GF-D8 (cell line): Measurements from ENCODE around the gene UNC5CL.

Source experiments
- DNase-seq: peaks from one replicate; lab custom pipeline; 2025; lab: John Stamatoyannopoulos, UW

The UNC5CL gene

DNA sequence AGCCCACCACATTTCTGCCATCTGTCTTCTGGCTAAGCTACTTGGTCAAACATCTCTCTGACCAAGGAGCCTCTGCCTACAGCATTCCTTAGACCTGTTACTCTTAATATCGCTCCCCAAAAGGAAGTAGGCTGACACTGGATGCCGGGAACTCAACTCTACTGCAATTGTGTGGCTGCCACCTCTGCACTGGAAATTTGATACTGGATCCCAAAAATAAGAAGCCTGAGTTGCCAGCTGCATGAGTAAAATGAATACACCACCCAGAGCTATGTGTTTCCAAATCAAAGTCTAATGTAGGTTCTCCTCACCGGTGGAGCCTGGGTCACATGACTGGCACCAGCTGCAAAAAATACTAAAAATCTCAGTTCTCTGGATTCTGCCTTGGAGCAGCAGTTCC, 36.9 kb downstream of the UNC5CL start:
- DNase-seq: no peak

DNA sequence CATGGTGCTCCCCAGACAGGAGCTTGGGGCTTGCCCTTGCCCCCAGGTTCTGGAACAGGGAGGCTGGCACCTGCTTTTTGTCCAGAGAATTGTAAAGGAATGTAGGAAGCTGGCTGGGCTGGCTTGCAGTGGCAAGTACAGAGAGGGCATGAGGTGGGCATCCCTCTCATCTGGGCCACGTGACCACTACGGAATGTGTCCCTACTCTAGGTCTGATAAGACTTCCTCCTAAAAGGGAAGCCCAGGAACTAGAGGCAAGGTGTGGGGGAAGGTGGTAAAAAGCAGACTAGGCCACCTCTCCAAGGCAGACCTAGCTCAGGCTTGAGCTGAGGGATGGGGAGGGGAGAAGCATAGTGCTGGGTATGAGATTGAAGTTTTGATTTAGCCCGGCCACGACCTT, 38.8 kb downstream of the UNC5CL start:
- no peak for DNase-seq

DNA sequence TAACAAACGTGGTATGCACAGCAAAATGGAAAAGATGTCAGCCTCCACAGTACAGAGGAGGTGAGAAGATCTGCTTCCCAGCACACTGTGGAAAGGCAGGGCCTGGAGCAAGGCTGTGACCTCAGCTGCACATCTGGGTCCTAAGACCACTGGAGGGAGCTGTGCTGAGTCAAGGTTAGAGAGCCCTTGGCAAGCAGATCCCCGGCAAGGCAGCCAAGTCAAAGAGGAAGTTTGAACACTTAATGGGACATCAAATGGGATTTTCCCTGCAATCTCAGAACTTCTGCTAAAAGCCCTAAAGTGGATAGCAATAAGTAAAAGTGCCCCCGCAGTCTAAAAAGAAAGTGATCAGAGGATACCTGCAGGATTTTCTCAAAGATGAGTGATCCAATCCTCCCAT, 39.5 kb downstream of the UNC5CL start:
- DNase-seq: peak; percentile 13

DNA sequence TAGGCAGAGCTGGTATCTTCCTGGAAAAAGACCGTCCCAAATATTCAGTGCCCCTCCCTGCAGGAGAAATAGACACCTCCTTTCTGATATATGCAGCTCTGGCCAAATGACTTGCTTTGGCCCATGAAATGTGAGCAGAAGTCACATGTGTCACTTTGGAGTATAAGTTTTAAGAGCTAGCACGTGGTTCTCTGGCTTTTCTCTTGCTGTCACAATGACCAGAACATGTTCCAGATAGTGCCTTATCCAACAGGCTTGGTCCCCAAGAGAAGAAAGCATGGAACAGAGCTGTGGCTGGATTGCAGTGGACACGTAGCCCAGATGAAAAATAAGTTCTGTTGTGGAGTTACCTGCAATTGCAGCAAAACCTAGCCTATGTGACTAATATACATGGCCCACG, 40.4 kb downstream of the UNC5CL start:
- DNase-seq: no peak

DNA sequence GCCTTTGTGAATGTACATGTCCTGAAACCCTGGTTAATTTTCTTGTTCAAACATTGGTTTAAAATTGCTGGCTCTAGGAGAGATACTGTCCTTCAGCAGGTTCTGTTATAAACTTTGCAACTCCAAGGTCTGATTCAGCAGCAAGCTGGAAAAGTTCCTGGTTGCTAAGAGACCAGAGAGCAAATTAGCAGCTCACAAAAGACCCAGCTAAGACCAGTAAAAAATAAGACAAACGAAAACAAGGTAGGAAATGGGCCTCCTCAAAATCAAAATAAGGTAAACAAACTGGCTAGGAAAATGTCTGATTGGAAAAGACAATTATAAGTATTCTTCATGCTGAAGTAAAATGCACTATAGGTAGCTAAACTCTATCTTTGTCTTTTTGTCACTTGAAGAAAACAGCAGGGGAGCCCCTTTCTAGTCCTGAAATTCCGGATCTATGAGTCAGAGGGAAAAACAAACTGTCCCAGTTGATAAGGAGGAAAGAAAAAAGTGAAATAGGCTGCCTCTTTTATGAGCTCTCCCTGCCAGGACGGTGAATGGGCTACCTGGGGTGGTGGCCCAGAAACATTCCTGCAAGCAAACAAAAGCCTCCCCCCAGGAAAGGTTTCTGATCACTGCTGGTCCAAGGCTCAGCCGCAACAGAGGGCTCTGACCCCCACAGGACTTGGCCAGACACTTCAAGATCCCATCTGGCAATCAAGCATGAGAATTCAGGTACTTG, 41.6 kb downstream of the UNC5CL start:
- DNase-seq: no peak

DNA sequence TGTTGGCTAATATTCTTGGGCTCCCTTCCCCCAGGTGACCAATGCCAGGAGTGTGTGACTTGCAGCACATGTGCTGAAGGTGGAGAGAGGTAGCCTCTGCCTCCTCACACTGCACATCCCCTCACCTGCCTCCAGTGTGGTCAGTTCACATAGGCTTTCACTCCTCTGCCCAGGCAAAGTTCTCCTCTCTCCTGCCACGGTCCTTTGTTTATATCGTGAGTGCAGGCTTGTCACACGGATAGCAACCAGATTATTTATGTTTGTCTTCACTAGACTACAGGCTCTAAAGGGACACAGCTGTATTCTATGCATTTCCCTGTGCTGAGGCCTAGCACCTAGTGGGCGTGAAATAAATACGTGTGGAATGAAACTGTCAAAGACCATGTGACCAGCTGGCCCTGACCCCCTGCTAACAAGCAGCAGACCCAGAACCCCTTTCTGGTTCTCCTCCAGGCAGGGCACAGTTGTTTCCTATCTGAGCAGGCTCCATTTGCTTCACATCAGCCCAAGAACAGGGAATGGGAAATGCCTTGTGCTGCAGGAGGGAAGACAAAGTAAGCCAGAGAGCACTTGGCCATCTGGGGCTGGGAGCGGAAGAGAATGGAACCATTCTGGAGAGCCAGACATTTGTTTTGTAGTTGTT, 42.3 kb downstream of the UNC5CL start:
- no peak for DNase-seq

DNA sequence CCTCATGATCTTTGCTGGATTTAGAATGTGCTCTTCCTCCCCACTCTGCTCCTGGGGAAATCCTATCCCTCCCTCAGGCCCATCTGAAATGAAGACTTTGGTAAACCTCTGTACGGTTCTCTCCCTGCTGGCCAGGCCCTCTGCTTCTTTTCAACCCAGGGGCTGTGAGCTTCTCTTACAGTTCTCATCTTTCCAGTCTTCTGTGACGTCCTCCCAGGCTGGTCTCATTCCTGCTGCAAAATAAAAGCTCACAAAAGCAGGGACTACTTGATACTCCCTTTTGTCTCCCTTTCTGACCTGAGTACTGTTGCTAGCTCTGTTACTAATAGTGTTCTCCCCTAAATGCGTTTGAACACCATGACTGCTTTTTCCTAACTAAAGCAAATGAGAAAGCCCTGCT, 46.3 kb downstream of the UNC5CL start:
- no peak for DNase-seq

DNA sequence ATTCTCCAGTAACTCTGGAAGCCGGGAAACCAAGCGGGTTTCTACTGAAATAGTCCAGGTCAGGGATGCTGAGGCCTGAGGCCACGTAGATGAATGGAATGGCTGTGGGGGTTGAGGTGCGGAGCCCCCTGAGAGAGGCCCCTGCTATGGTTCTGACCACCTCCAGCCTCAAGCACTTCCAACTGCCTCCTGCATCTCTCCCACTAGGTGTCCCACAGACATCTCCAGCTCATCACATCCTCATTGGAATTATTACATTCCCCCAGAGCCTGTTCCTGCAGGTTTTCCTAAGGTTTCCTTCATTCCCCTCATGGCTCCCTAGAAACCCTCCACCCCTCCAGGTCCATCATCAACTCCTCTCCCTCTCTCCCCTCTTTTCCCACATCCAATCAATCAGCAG, 48.7 kb downstream of the UNC5CL start:
- DNase-seq: no peak

DNA sequence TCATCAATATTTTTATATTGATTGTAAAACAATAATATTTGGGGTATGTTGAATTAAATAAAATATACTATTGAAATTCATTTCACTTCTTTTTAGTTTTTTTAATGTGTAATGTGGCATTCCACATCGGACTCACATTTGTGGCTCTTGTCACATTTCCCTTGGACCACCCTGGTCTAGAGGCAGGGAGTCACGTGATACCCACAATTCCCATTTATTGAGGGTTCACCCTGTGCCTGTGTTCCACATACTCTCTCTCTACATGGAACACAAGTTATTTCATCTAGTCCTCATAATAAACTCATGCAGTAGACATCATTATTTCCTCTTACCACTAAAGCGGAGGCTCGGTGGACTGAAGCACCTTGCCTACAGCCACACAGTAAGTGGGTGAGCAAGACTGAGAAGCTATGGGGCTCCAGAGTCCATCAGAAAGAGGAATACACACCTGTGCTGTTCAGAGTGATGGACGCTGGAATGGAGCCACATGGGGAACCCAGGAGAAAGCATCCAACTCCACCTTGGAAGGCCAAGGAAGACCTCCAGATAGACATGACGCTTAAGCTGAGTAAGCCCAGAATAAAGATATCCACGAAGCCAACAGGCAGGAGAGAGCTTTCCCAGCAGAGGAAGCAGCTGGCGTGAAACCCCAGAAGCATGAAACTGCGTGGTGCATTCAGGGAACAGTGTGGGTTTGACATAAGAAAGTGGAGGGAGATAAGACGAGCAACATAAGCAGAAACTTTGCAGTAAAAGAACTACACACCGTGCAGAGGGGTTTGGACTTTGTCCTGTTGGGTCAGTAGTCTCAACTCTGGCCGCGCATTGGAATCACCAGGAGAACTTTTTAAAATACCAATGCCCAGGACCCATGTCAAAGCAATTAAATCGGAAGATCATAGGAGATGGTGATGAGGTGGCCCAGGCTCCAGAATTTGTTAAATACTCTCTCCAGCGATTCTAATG, 49.5 kb downstream of the UNC5CL start:
- DNase-seq: no peak

DNA sequence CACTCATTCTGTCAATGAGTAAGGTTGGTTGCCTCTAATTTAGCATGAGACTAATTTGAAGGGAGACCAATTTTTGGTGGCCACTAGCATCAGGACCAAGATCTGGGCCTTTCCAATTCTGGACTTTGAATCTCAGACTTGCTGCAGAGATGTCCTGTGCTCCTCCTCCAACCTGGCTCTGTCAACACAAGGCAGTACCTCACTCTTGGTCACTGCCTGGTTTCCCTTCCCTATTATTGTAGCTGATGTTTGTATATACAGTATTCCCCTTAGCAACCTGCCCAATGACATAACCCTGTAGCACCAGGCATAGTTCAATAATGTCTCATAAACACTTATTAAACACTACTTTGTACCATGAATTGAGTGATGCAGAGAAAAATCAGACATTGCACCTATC, 50.4 kb downstream of the UNC5CL start:
- no peak for DNase-seq

DNA sequence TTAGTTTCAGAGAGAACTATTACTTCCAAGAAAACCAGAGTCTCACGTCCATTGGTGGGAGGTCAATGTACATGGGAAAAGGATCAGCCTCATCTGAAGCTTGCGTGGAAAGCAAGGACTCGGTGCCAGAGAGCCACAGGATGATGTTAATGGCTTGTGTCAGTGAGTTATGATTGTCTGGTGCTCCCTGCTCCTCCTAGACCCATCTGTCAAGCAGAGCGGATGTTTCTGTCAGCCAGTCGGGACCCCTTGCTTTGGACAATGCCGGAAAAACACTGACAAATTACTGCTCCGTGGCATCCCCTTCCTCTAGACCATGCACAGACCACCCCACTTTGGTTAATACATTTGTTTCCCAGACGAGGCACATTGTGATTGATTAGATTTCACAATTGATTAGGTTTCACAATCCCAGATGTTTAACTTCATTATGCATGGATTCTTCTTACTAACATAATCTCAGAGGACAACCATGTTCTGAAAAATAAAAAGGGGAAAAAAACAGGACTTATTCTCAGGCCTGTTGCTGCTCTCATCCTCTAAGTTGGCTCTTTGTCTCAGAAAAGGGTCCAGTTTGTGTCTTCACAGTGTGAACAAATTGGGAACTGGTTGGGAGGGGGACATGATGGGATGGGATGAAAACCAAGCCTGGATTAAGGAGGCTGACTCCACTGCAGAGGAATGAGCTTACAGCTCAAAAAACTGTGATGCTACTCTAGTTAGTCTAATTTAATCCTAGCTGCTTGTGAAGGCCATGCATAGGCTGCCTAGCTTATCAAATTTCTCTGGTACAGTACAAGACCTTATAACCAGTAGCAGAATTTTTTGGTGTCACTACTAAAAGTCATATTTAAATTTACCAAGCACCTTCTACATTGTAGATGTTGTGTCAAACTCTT, 51.9 kb downstream of the UNC5CL start:
- no peak for DNase-seq

DNA sequence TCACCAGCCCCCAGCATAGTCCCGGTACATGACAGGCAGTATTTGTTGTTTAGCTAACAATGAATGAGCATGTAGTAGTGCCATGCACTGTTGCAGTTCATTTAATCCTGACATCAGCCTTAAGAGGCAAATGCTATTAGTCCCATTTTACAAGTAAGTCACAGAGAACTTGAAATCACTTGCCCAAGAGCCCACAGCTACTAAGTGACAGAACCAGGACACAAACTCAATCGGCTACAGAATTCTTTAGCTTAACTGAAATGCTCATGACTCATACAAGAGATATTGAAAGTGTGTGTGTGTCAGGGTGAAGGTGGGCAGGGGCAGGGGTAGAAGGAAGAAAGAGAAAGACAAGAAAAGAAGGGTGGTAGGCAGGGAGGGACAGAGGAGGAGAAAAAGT, 52.7 kb downstream of the UNC5CL start:
- DNase-seq: no peak

DNA sequence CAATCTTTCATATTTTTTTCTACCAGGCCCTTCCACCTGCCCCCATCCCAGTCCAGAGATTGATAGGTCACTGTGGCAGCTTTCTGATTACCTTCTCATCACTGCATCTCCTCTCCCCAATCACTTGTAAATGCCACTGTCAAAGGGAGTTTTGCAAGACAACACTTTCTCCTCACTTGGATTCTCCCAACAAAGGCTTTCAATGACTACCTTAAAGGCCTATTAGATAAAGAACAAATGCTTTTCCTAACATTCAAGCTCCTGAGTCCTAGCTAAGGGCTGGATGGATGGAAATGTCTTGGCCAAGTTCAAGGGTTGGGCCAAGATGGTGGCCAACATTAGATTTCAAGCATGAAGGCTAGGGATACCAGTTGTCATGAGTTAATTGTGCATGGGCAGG, 55.3 kb downstream of the UNC5CL start:
- DNase-seq: no peak

DNA sequence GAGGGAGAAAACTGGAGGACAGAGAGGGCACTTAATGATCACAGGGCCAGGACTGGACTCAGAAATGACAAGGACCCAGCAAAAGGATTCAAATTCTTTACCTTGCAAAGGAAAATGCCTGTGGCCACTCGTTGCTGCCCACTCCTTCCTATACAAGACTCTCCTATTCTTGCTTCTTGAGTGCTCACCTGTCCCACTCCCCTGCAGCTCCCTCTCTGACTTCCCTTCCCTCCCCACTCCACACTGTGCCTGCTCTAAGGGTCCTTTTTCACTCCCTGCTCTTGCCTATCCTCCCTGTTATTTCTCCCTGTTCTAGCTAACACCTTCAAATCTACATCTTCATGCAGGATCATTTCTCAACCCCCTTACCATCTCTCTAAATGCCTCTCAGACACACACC, 56.1 kb downstream of the UNC5CL start:
- no peak for DNase-seq

DNA sequence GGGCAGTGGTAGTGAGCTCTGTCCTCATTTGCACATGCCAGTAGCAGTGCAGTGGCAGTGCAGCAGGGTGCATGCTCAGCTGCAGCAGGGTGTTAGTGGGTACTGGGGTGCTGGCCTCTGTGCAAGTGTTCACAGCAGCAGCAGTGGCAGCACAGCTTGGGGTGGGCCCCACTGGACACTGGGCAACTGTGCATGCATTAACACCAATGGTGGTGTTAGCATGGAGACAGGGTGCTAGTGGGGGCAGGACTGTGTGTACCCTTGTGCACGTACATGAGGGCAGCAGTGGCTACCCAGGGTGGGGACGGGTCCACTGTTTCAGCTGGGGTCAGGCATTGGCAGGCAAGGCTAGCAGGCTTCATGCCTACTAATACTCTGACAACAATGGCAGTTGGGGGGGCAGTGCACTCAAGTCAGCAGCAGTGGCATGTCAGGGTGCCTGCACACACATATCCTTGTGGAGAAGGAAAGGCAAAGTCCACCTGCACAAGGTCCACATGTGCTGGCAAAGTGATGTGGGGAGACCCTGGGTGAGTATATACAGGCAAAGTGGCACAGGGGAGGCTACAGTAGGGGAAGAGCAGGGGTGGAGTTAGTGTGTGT, 60.2 kb downstream of the UNC5CL start:
- DNase-seq: no peak

DNA sequence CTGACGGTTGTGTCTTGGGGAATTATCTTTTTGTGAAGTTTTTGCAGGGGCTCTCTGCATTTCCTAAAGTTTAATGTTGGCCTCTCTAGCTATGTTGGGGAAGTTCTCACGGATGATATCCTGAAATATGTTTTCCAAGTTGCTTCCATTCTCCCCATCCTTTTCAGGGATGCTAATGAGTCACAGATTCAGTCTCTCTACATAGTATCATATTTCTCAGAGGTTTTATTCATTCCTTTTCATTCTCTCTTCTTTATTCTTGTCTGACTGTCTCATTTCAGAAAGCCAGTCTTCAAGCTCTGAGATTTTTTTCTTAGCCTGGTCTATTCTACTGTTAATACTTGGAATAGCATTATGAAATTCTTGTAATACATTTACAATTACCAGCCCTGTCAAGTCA, 61.3 kb downstream of the UNC5CL start:
- DNase-seq: no peak

DNA sequence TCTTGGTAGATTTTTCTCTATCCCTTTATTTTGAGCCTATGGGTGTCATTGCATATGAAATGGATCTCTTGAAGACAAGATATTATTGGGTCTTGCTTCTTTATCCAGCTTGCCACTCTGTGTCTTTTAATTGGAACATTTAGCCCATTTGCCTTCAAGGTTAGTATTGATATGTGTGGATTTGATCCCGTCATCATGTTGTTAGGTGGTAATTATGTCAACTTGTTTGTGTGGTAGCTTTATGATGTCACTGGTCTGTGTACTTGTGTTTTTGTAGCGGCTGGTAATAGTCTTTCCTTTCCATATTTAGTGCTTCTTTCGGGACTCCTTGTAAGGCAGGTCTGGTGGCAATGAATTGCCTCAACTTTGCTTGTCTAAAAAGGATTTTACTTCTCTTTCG, 61.9 kb downstream of the UNC5CL start:
- no peak for DNase-seq
